ENCODE data around the gene DHRS7.

DNA sequence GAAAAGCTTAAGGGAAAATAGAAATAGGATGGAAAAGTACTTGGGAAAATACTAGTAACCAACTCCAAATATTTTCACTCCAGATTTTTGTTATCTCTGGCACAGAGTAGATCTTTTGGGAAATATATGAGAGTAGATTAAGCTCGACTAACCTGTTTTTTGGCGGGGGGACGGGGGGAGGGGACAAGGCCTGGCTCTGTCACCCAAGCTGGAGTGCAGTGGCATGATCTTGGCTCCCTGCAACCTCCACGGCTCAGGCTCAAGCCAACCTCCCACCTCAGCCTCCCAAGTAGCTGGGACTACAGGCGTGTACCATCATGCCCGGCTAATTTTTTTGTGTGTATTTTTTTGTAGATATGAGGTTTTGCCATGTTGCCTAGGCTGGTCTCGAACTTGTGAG is 4.8 kb downstream of the DHRS7 start:
- TF ChIP-seq, protein P1, sequence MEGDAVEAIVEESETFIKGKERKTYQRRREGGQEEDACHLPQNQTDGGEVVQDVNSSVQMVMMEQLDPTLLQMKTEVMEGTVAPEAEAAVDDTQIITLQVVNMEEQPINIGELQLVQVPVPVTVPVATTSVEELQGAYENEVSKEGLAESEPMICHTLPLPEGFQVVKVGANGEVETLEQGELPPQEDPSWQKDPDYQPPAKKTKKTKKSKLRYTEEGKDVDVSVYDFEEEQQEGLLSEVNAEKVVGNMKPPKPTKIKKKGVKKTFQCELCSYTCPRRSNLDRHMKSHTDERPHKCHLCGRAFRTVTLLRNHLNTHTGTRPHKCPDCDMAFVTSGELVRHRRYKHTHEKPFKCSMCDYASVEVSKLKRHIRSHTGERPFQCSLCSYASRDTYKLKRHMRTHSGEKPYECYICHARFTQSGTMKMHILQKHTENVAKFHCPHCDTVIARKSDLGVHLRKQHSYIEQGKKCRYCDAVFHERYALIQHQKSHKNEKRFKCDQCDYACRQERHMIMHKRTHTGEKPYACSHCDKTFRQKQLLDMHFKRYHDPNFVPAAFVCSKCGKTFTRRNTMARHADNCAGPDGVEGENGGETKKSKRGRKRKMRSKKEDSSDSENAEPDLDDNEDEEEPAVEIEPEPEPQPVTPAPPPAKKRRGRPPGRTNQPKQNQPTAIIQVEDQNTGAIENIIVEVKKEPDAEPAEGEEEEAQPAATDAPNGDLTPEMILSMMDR (IDR thresholded peaks at IDR 0.05), result no peak
- TF ChIP-seq POLR2A (IDR thresholded peaks at IDR 0.05), result no peak
